AG08395 (cell line): Measurements from ENCODE around the gene XIRP1.
"Not testable (repeated sequence)": the region's sequence is repeated elsewhere in the genome, so short reads cannot be mapped to it uniquely, and the experiment has no call there.

Source experiments
- DNase-seq: peaks from one replicate; pipeline ENCODE4 v3.0.0; 2012; ENCODE audit warnings: mixed read lengths, low spot score

The XIRP1 gene

DNA sequence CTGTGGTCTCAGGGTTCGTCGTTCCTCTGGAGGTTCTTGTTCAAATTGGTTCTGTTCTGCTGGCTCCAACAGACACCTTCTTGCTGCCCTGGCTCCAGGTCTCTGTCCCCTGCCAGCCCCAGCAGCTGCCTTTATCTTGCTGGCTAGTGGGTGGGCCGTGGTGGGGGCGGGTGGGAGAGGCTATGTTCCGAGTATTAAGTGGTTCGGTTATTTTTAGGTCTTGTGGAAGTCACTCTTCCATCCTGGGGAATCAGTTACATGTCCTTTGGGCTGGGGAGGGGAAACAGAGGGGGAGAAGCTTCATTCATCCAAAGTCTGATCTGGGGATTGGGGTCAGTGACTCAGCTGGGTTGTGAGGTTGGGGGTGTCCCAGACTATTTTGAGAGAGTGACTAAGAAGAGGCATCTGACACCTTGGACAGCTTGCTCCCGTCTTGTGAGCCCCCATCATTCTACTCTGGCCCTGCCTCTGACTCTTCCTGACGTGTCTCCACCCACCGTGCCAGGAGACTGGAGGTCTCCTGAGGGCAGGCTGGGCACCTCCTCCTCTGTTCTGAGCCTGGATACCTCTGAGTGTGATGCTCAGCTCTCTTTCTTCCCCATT, at the start of gene XIRP1:
Gene XIRP1 (minus strand): TSS at position 106 of the 603 bp plus-strand sequence. CDS start 3,150 bp downstream, outside the sequence.
- DNase-seq = no peak

- DNase-seq = no peak
Measured at GRCh38 chr3:39241561-39241960, 49.2 kb upstream of the XIRP1 start.

- DNase-seq = no peak
Measured at GRCh38 chr3:39237027-39237426, 44.6 kb upstream of the XIRP1 start.

GRCh38 chr3:39234651-39235050, 42.3 kb upstream of the XIRP1 start:
- DNase-seq = no peak

DNA sequence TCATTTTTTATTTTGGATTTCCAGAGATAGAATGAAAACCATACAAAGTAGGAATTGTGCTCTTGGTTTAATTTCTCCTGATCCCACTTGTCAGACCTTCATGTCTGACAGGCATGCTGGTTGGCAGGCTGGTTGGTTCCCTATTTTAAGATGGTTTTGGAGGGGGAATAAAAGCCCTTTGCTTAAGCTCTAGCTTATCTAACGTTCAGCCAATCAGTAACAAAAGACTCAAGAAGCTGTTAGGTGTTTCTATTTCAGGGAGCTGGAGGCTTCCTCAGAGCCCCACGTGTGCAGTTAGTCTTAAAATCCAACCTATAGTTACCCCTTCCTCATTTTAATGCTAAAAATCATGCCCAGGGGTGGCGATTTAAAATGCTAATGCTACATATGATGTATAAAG, 40.5 kb upstream of the XIRP1 start:
- DNase-seq = no peak

GRCh38 chr3:39230453-39230852, 38.1 kb upstream of the XIRP1 start:
- DNase-seq = no peak

DNA sequence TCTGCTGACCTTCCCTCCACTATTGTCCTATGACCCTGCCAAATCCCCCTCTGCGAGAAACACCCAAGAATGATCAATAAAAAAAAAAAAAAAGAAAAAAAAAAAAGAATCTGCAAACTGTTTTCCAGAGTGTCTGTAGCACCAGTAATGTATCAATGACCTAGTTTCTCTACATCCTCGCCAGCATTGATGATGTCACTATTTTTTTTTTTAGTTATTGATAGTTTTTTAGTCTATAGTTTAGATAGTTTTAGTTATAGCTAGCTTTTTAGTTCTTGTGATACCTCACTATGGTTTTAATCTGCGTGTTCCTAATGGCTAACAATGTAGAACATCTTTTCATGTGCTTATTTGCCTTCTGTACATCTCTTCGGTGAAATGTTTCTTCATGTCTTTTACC, 36.1 kb upstream of the XIRP1 start:
- DNase-seq = no peak

DNA sequence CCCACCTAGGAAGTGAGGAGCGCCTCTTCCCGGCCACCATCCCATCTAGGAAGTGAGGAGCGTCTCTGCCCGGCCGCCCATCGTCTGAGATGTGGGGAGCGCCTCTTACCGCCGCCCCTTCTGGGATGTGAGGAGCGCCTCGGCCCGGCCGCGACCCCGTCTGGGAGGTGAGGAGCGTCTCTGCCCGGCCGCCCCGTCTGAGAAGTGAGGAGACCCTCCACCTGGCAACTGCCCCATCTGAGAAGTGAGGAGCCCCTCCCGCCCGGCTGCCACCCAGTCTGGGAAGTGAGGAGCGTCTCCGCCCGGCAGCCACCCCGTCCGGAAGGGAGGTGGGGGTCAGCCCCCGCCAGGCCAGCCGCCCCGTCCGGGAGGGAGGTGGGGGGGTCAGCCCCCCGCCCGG, 35.2 kb upstream of the XIRP1 start:
- DNase-seq = not testable (repeated sequence)

GRCh38 chr3:39226106-39226741, 33.8 kb upstream of the XIRP1 start:
- DNase-seq = no peak

GRCh38 chr3:39224288-39224687, 31.9 kb upstream of the XIRP1 start:
- DNase-seq = no peak

GRCh38 chr3:39222939-39223338, 30.5 kb upstream of the XIRP1 start:
- DNase-seq = no peak

- DNase-seq = no peak
Measured at GRCh38 chr3:39222462-39222861, 30.1 kb upstream of the XIRP1 start.

DNA sequence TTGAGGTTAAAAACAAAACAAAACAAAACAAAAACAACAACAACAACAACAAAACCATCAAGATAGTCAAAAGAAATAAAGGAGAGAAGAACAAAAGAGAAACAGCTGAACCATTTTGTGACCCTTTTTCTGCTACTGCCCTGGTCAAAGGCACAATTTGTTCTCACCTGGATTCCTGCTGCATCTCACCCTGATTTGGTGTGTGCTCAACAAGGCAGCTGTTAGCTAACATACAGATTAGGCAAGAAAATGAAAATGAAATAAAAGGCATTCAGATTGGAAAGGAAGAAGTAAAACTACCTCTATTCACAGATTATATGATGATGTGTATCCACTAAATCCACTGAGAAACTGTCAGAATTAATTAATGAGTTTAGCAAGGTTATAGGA, 28.7 kb upstream of the XIRP1 start:
- no peak for DNase-seq

DNA sequence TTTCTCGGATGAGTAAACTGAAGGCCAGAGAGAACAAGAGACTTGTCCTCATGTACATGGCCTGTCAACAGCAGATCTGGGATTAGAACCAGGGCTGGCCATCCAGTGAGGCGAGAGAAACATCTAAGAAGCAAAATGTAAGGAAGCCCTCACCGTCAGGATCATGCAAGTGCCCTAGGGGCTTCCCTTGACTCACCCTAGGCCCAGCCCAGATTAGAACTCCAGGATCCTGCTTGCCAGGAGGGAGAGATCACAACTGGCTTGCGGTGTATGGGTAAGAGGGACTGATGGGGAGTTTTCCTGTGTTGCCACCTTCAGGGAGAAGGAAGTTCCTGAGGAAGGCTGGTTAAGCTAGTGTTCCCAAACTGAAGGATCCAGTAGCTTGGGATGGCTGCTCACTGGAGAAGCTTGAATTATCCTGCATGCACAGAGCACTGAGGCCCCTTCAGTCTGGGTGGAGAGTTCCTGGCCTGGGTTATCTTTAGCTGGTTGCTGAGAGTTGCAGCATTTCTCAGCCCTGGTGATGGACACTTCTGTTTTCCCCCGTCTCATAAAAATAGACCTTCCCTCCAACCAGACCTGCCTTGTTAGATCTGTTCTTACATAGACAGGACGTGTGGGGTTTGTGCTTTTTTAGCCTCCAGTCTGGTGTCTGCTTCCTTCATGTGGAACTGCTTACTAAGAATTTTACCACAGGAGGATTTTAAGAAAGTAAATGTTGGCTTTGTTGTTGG, 28.2 kb upstream of the XIRP1 start:
- no peak for DNase-seq

- no peak for DNase-seq
Measured at GRCh38 chr3:39219702-39220101, 27.3 kb upstream of the XIRP1 start.

DNA sequence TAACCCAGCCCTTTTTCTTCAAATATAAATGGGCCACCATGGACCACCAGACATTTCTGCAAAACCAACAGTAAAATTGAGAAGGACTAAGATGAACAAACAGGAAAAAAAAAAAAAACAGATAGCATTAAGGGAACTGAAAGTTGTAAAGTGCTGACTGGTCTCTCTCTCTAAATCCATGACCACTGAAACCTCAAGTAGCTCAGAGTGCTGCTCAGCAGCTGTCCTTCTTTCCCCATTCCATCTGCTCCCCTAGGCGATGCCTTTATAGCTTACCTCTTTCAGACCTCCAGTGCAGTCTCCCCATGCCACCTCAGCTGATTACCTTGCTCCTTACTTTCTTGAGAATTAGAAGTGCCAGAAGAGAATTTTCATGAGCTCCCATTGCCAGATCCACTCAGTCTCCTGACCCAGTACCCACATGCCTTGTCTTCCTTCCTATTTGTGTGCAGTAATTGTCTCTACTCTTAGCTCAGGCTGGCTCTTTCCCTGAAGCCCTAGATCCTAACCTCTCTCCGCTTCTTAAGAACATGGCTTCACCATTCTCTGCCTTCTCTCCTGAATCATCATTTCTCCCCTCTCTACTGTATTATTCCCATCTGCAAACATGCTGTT, 23.9 kb upstream of the XIRP1 start:
- no peak for DNase-seq

GRCh38 chr3:39213613-39214012, 21.2 kb upstream of the XIRP1 start:
- no peak for DNase-seq

GRCh38 chr3:39212665-39213064, 20.3 kb upstream of the XIRP1 start:
- no peak for DNase-seq

DNA sequence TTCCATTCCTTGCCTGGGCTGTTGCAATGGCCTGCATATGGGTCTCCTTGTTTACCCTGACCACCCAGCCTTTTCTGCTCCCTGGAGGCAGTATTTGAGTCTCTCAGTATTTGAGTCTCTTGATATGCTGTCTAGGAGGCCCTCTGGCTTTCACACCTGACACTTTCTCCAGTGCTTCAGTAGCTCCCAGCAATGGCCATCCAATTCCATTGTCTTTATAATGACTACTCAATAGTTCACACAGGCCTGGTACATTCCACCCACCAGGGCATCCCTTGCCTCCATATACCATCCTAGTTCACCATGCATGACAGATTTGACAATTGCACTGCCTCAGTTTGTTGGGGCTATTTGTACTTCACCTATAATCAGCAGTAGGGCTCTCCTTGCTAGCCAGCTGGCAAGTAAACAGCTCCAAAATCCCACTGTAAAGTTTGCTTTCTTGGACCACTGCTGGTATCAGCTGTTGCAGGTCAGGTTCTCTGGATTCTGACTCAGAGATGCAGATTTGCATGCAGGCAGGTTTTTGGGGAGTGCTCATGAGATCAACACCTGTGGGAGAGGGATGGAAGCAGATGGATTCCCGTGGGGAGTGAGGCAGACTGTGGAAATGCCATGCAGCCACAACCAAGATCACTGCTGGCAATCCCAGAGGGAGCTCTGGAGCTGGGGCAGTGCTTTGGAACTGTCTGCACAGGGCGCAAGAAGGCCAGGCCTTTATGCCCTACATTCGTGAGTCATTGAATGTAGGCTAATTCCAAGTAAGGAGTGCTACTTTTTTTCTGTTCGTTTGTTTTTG, 19.1 kb upstream of the XIRP1 start:
- no peak for DNase-seq

DNA sequence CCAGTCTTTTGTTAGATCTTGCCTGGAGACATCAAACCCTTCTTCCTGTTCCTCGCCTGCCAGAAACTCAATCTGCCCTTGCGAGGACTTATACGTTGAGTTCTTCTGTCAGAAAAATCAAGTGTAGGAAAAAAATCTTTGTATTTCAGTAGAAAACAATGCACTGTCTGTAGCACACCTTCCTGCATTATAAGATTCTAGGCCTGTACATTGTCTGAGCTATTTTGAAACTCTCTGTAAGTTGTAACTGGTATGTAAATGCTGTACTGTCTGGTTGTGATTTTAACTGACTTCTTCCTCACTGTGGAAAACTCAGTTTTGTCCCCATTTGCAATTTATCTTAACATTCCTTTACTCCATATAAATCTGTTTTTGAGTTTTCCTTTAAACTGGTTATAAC, 17.7 kb upstream of the XIRP1 start:
- no peak for DNase-seq

- no peak for DNase-seq
Measured at GRCh38 chr3:39209329-39209970, 17.1 kb upstream of the XIRP1 start.
